ENCODE measurements around the gene SENP2. TPM values are rescaled to one million over a fixed set of nuclear protein-coding genes. Genes with fewer than 3 reads are reported as not detected.
A peak's percentile ranks its signal among the peaks of the same experiment; 100 is the strongest.

The SENP2 gene
- total RNA-seq, 2 experiments from 2014 or later = 61.1 to 61.2 TPM

GRCh38 chr3:185594073-185594472 lies 8.0 kb downstream of the SENP2 start:
- ChIA-PET POLR2A (no interaction called here), CTCF (no interaction called here)
- Histone ChIP-seq H3K9me3 (ENCODE audit: control insufficient read depth in 1 of 2, insufficient read depth in 1 of 2, low read length in 2 of 2) (no peaks in the 10 kb centered on the region), H3K4me3 (ENCODE audit: low read length) (no peak overlapping the region), H3K27me3 (ENCODE audit: control insufficient read depth in 1 of 2, insufficient read depth in 2 of 2, low read length in 2 of 2) (no peaks in the 10 kb centered on the region), H3K27ac (ENCODE audit: low read depth in 1 of 2, low read length in 2 of 2) (no peak overlapping the region), H3K36me3 (ENCODE audit: insufficient read depth, low read length) (peaks cover 55% of the 10 kb centered on the region), H3K4me1 (ENCODE audit: insufficient read depth, low read length) (no peaks in the 10 kb centered on the region)
- ATAC-seq (ENCODE audit: poor library complexity) (no peak), DNase-seq (no peak)
- no peak for TF ChIP-seq CTCF (IDR thresholded peaks at IDR 0.05)
- no peaks in the 10 kb centered on the region for H3K27me3 Mint-ChIP-seq
- peaks cover 40% of the 10 kb centered on the region for H3K36me3 Mint-ChIP-seq (ENCODE audit: low read depth)
- H3K4me3 Mint-ChIP-seq = no peak overlapping the region
- no peak overlapping the region for H3K27ac Mint-ChIP-seq
- peaks cover 14% of the 10 kb centered on the region for H3K4me1 Mint-ChIP-seq (ENCODE audit: low read depth)
- H3K9me3 Mint-ChIP-seq = no peaks in the 10 kb centered on the region
- intact Hi-C loops (cut with DNase I, micrococcal nuclease) = no loop called here

- peaks cover 67% of the 10 kb centered on the region for H3K36me3 ChIP-seq (ENCODE audit: insufficient read depth, low read length)
- Mint-ChIP-seq H3K4me1 (ENCODE audit: low read depth) (peaks cover 10% of the 10 kb centered on the region), H3K9me3 (no peaks in the 10 kb centered on the region), H3K27me3 (no peaks in the 10 kb centered on the region), H3K36me3 (ENCODE audit: low read depth) (peaks cover 54% of the 10 kb centered on the region), H3K4me3 (no peak overlapping the region), H3K27ac (no peak overlapping the region)
- no peaks in the 10 kb centered on the region for H3K9me3 ChIP-seq (ENCODE audit: control insufficient read depth in 1 of 2, insufficient read depth in 1 of 2, low read length in 2 of 2)
- CTCF ChIA-PET = no interaction called here
- H3K4me3 ChIP-seq (ENCODE audit: low read length) = no peak overlapping the region
- no peaks in the 10 kb centered on the region for H3K4me1 ChIP-seq (ENCODE audit: insufficient read depth, low read length)
- POLR2A ChIA-PET = interaction anchor here (1.4 kb wide), 1 partner anchor 9 kb away, joined by 5 read pairs; the partner anchor contains the start of gene SENP2
- no peak for TF ChIP-seq CTCF (IDR thresholded peaks at IDR 0.05)
- H3K27ac ChIP-seq (ENCODE audit: low read depth in 1 of 2, low read length in 2 of 2) = no peak overlapping the region
- DNase-seq (peak in 1 of 14 experiments; percentile 13), ATAC-seq (ENCODE audit: poor library complexity) (no peak)
- no peaks in the 10 kb centered on the region for H3K27me3 ChIP-seq (ENCODE audit: control insufficient read depth in 1 of 2, insufficient read depth in 2 of 2, low read length in 2 of 2)
- intact Hi-C loops (cut with DNase I, micrococcal nuclease) = no loop called here
Measured at GRCh38 chr3:185595526-185595925, 9.4 kb downstream of the SENP2 start.

- peaks cover 77% of the 10 kb centered on the region for H3K36me3 ChIP-seq (ENCODE audit: insufficient read depth, low read length)
- Mint-ChIP-seq H3K9me3 (no peaks in the 10 kb centered on the region), H3K27me3 (no peaks in the 10 kb centered on the region), H3K36me3 (ENCODE audit: low read depth) (peaks cover 88% of the 10 kb centered on the region), H3K27ac (no peak overlapping the region), H3K4me1 (ENCODE audit: low read depth) (peaks cover 8% of the 10 kb centered on the region), H3K4me3 (no peak overlapping the region)
- H3K27me3 ChIP-seq (ENCODE audit: control insufficient read depth in 1 of 2, insufficient read depth in 2 of 2, low read length in 2 of 2) = no peaks in the 10 kb centered on the region
- H3K9me3 ChIP-seq (ENCODE audit: control insufficient read depth in 1 of 2, insufficient read depth in 1 of 2, low read length in 2 of 2) = no peaks in the 10 kb centered on the region
- POLR2A ChIA-PET = interaction anchor here (0.9 kb wide), 1 partner anchor 19 kb away, joined by 3 read pairs; no protein-coding TSS in a partner anchor
- H3K4me3 ChIP-seq (ENCODE audit: low read length) = no peak overlapping the region
- ATAC-seq (ENCODE audit: poor library complexity) (no peak), DNase-seq (no peak)
- H3K4me1 ChIP-seq (ENCODE audit: insufficient read depth, low read length) = no peaks in the 10 kb centered on the region
- no peak overlapping the region for H3K27ac ChIP-seq (ENCODE audit: low read depth in 1 of 2, low read length in 2 of 2)
- no peak for TF ChIP-seq CTCF (IDR thresholded peaks at IDR 0.05)
- CTCF ChIA-PET = no interaction called here
- intact Hi-C loops (cut with DNase I, micrococcal nuclease) = no loop called here
Measured at GRCh38 chr3:185605566-185605965, 19.5 kb downstream of the SENP2 start.
